Ovary (tissue), 9 donors: ENCODE results near the gene MYOG. TPM values are rescaled to one million over a fixed set of nuclear protein-coding genes. Genes with fewer than 3 reads are reported as not detected.

Source experiments
- DNase-seq, 5 donors: peaks; one replicate each; pipeline ENCODE4 v3.0.0-alpha.2; 2019 to 2020
- H3K27ac ChIP-seq, 2 donors: fragments of 200-600 bp; one replicate each; pipeline versions ENCODE4 v1.5.1 to v1.8.0; 2019 to 2022
- H3K27me3 ChIP-seq: fragments of 200-600 bp; one replicate; pipeline ENCODE4 v1.8.0; 2022
- H3K36me3 ChIP-seq: fragments of 200-600 bp; sonication (generic); one replicate; pipeline ENCODE4 v1.5.1; 2019
- H3K4me1 ChIP-seq: one replicate; pipeline ENCODE4 v1.8.1; 2013; ENCODE audit warnings: mild to moderate bottlenecking, moderate library complexity; ENCODE audit not compliant: insufficient read depth
- H3K4me3 ChIP-seq: fragments of 200-600 bp; sonication (generic); one replicate; pipeline ENCODE4 v1.5.1; 2017
- H3K9me3 ChIP-seq, 2 donors: fragments of 200-600 bp in 1 of 2; sonication (generic) in 1 of 2; one replicate each; pipeline versions ENCODE4 v1.5.1 to v1.8.1; 2013 to 2019; ENCODE audit warnings: mild to moderate bottlenecking in 1 of 2, moderate library complexity in 1 of 2
- EP300 ChIP-seq: sonication (generic); formaldehyde crosslinking; IDR thresholded peaks from one replicate; pipeline ENCODE4 v1.6.1; 2017; ENCODE audit warnings: antibody characterized with exemption
- POLR2A ChIP-seq: fragments of 450-650 bp; IDR thresholded peaks from one replicate; pipeline ENCODE4 v1.6.1; 2017; ENCODE audit warnings: antibody characterized with exemption, mild to moderate bottlenecking, moderate library complexity
- WGBS, 3 donors: extraction: QIAGEN DNeasy Blood & Tissue Kit in 1 of 3; methylation state at CpG; one replicate each; pipeline versions ENCODE4 v1.1.5 to v1.1.7; 2013 to 2017; 5-methylcytosine and 5-hydroxymethylcytosine counted together
- intact Hi-C, 4 donors: fragments of 100-400 bp; cut with DNase I; formaldehyde crosslinking; loops; one replicate each; pipeline versions ENCODE4 v1.11.0 to v1.15.1; 2022 to 2023
- polyA plus RNA-seq, 2 donors: library from polyadenylated mRNA; stranded (reverse); fragments of 200-250 nt in 1 of 2; fragments of 350-450 nt in 1 of 2; fragmentation: Illumina TruSeq in 1 of 2; extraction: RNeasy Lipid Tissue Mini Kit (QIAGEN cat#74804) in 1 of 2; gene quantifications; one replicate each; pipeline ENCODE4 v1.2.3, GENCODE V29; 2013 to 2014
- total RNA-seq, 7 donors: library from RNA; depleted of rRNA in 2 of 7; stranded (reverse); fragments of >200 nt in 2 of 7; fragmentation: NEBNext Ultra II Directional in 3 of 7; extraction: Animal tissue kit (Norgen Biotek cat#: 25700) in 3 of 7; gene quantifications; one replicate each; pipeline versions ENCODE4 v1.1.0 to v1.2.4, GENCODE V29; 2016 to 2023
- TF ChIP-seq, protein P1 (sequence below), 3 donors: fragments of 450-650 bp in 2 of 3; fragments of 200-600 bp in 1 of 3; IDR thresholded peaks; one replicate each; pipeline versions ENCODE4 v1.5.1 to v1.8.0; 2016 to 2022; ENCODE audit warnings: antibody characterized with exemption in 3 of 3, mild to moderate bottlenecking in 1 of 3
- donor health status: DM: no; HTN: no; CAD: no; lungs with moderate emphysema.
- donor health status: DM: no; HTN: no; CAD: no.
- donor health status: Bipolar disorder and iron deficiency.
- donor health status: DM: yes; HTN: yes; CAD: no.
- donor health status: DM: no; HTN: no; CAD: no.
- donor health status: DM: yes; HTN: yes; CAD: no.

MYOG gene
- total and polyA plus RNA-seq, 9 donors, result not detected

- 57 to 62% (median 61%) methylated on average over 5 of the region's 5 CpGs for WGBS, 3 donors
- TF ChIP-seq, protein P1, sequence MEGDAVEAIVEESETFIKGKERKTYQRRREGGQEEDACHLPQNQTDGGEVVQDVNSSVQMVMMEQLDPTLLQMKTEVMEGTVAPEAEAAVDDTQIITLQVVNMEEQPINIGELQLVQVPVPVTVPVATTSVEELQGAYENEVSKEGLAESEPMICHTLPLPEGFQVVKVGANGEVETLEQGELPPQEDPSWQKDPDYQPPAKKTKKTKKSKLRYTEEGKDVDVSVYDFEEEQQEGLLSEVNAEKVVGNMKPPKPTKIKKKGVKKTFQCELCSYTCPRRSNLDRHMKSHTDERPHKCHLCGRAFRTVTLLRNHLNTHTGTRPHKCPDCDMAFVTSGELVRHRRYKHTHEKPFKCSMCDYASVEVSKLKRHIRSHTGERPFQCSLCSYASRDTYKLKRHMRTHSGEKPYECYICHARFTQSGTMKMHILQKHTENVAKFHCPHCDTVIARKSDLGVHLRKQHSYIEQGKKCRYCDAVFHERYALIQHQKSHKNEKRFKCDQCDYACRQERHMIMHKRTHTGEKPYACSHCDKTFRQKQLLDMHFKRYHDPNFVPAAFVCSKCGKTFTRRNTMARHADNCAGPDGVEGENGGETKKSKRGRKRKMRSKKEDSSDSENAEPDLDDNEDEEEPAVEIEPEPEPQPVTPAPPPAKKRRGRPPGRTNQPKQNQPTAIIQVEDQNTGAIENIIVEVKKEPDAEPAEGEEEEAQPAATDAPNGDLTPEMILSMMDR (IDR thresholded peaks at IDR 0.05), result no peak
- TF ChIP-seq POLR2A (no peak), EP300 (no peak)
- Histone ChIP-seq H3K36me3 (no peaks in the 10 kb centered on the region), H3K4me3 (no peak overlapping the region), H3K4me1 (peaks cover 8% of the 10 kb centered on the region), H3K27me3 (no peaks in the 10 kb centered on the region), H3K27ac (no peak overlapping the region), H3K9me3 (no peaks in the 10 kb centered on the region)
- intact Hi-C loops, result loop anchor here in 1 of 4 donors (5.0 kb wide), 1 partner anchor 93 kb away; no protein-coding TSS in a partner anchor
- no peak for DNase-seq
Observed at GRCh38 chr1:203124546-203125317, 38.9 kb upstream of the MYOG start.

GRCh38 chr1:203124011-203124410, 38.2 kb upstream of the MYOG start:
- no peak overlapping the region for H3K4me3 ChIP-seq
- TF ChIP-seq, protein P1 (IDR thresholded peaks at IDR 0.05), result no peak
- TF ChIP-seq EP300, result no peak
- TF ChIP-seq POLR2A, result no peak
- WGBS, 3 donors, result 10 to 29% (median 21%) methylated on average over 5 of the region's 5 CpGs
- H3K27me3 ChIP-seq, result no peaks in the 10 kb centered on the region
- intact Hi-C loops, result no loop called here
- no peaks in the 10 kb centered on the region for H3K36me3 ChIP-seq
- H3K9me3 ChIP-seq, result no peaks in the 10 kb centered on the region
- peak in 1 of 5 donors; percentile 59 for DNase-seq
- H3K27ac ChIP-seq, result no peak overlapping the region
- H3K4me1 ChIP-seq, result peaks cover 8% of the 10 kb centered on the region

- WGBS, 3 donors, result 85 to 100% (median 91%) methylated on average over 2 of the region's 2 CpGs
- H3K4me1 ChIP-seq, result peaks cover 2% of the 10 kb centered on the region
- TF ChIP-seq EP300, result no peak
- TF ChIP-seq, protein P1 (IDR thresholded peaks at IDR 0.05), result no peak
- TF ChIP-seq POLR2A, result no peak
- H3K9me3 ChIP-seq, result no peaks in the 10 kb centered on the region
- DNase-seq, result no peak
- no peak overlapping the region for H3K27ac ChIP-seq
- intact Hi-C loops, result no loop called here
- no peak overlapping the region for H3K4me3 ChIP-seq
- H3K36me3 ChIP-seq, result no peaks in the 10 kb centered on the region
- H3K27me3 ChIP-seq, result no peaks in the 10 kb centered on the region
Observed at GRCh38 chr1:203122159-203122558, 36.3 kb upstream of the MYOG start.

DNA sequence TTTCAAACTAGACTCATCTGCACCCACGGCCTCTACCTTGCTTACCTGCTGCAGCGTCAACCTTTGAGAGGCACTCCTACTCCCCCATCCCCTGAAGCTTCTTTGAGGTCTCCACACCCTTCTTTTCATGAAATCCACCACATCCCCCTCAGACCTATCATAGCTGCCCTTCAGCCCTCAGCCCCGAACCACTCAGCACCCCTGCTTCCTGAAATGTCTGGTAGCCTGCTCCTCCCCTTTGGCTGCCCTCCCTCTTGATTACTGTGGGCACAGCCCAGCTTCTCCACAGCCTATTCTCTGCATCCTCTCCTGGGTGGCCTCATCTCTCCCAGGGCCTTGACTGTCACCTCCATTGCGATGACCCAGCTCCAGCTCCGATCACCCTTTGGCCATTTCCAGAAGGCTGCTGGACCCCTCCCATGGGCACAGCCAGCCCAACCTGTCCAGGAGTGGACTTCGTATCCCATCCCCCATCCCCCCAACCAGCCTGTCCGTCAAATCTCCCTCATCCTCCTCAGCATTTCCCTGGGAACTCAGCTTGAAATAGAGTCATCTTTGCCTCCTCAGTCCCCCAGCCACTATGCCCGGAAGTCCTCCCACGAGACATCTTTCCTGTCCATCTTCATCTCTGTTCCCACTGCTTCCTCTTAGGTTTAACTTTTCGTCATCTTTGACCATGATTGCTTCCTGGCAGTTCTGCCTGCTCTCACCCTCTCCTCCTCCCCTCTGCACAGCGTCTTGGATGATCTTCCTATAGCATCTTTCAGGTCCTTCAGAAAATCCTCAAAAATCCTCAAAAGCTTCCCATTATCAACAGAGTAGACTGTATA, 35.6 kb upstream of the MYOG start:
- H3K4me3 ChIP-seq, result no peak overlapping the region
- no peaks in the 10 kb centered on the region for H3K9me3 ChIP-seq
- H3K27ac ChIP-seq, result no peak overlapping the region
- WGBS, 3 donors, result 72 to 74% (median 73%) methylated on average over 11 of the region's 11 CpGs
- no peak for TF ChIP-seq POLR2A
- H3K36me3 ChIP-seq, result no peaks in the 10 kb centered on the region
- intact Hi-C loops, result no loop called here
- H3K4me1 ChIP-seq, result peaks cover 2% of the 10 kb centered on the region
- DNase-seq, result no peak
- H3K27me3 ChIP-seq, result no peaks in the 10 kb centered on the region
